IPS-18a (cell line): ENCODE measurements around the gene INPP5B.

Experiments
- H3K27ac ChIP-seq: one replicate; pipeline ENCODE4 v1.5.1; 2013; ENCODE audit warnings: low read length
- H3K27me3 ChIP-seq: one replicate; pipeline ENCODE4 v1.6.1; 2013; ENCODE audit warnings: mild to moderate bottlenecking, low read length; ENCODE audit not compliant: control insufficient read depth, insufficient read depth
- H3K36me3 ChIP-seq: one replicate; pipeline ENCODE4 v1.6.1; 2013; ENCODE audit warnings: low read depth, low read length; ENCODE audit not compliant: control insufficient read depth
- H3K4me1 ChIP-seq: one replicate; pipeline ENCODE4 v1.6.1; 2013; ENCODE audit warnings: low read depth, low read length; ENCODE audit not compliant: control insufficient read depth
- H3K4me3 ChIP-seq: one replicate; pipeline ENCODE4 v1.5.1; 2013; ENCODE audit warnings: low read length
- H3K9ac ChIP-seq: one replicate; pipeline ENCODE4 v1.6.1; 2013; ENCODE audit warnings: mild to moderate bottlenecking, low read length, moderate library complexity
- H3K9me3 ChIP-seq: one replicate; pipeline ENCODE4 v1.6.1; 2013; ENCODE audit warnings: low read depth, low read length; ENCODE audit not compliant: control insufficient read depth

INPP5B gene

DNA sequence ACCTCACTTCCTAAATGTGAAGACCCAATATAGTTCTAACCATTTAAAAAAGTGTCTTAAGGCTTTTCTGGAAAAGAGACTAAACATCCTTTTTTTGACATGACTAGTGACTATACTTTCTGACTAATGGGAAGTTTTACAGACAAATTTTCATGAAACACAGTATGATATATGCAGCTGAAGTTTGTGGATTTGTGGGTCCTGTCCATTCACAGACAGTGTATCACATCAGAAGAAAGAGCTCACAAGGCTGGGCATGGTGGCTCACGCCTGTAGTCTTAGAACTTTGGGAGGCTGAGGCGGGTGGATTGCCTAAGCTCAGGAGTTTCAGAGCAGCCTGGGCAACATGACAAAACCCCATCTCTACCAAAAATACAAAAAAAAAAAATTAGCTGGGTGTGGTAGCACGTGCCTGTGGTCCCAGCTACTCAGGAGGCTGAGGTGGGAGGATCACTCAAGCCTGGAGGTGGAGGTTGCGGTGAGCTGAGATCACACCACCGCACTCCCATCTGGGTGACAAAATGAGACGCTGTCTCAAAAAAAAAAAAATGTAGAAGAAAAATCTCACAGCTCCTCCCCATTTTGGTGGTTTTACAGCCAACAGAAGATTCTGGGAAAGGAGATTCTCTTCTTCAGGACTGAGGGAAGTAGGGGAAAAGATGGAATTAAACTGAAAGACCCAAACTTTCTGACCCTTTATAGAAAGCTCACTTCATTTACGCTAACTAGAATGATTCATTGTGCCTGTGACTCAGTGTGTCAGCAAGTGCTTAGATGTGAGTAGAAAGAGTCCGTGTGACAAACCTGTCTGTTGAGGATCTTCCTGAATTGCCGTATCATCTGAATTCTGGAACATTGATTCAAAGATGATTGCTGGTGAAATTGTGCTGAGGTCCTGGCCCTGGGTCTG is 123.7 kb downstream of the INPP5B start:
- Histone ChIP-seq H3K9ac (no peak overlapping the region), H3K9me3 (no peaks in the 10 kb centered on the region), H3K36me3 (peaks cover 36% of the 10 kb centered on the region), H3K27ac (no peak overlapping the region), H3K4me3 (no peak overlapping the region), H3K4me1 (no peaks in the 10 kb centered on the region), H3K27me3 (no peaks in the 10 kb centered on the region)

DNA sequence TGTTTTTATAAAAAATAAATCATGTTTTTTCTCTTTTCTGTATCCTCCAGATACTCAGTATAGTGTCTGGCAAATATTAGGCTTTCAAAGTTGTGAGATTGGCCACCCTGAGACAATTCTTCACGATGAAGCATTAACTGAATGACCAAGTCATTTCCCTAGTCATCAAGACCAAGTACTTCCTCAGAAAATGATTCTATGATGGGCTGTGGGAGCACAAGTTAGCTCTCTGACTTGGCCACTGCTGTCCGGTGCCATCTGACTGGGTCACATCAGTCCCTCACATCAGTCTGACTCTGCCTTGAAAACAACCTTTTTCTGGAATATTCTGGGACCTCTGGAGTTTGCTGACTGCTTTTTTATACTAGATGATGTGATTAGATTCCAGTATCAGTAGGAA is 125.4 kb downstream of the INPP5B start:
- Histone ChIP-seq H3K9ac (no peak overlapping the region), H3K4me3 (no peak overlapping the region), H3K36me3 (peaks cover 39% of the 10 kb centered on the region), H3K27ac (no peak overlapping the region), H3K4me1 (no peaks in the 10 kb centered on the region), H3K9me3 (no peaks in the 10 kb centered on the region), H3K27me3 (no peaks in the 10 kb centered on the region)

DNA sequence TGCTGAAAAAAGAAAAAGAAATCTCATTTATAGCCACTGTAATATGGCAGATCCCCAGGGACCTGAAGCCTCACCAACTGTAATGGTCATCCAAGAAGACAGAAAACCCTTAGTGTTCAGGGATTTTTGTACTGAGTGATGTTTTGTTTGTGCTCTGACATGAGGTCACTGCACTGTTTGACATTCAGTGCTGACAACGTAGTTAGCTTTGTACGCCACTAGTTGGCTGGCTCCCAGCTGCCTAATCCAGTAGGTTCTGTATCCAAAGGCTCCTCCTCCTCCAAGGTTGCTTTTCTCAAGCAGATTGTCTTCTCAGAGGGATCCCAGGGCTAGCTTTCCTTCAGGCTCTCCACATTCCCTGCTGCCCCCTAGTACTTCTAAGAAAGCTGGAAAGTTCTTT is 129.4 kb downstream of the INPP5B start:
- Histone ChIP-seq H3K9ac (no peak overlapping the region), H3K9me3 (no peaks in the 10 kb centered on the region), H3K36me3 (peaks cover 30% of the 10 kb centered on the region)

DNA sequence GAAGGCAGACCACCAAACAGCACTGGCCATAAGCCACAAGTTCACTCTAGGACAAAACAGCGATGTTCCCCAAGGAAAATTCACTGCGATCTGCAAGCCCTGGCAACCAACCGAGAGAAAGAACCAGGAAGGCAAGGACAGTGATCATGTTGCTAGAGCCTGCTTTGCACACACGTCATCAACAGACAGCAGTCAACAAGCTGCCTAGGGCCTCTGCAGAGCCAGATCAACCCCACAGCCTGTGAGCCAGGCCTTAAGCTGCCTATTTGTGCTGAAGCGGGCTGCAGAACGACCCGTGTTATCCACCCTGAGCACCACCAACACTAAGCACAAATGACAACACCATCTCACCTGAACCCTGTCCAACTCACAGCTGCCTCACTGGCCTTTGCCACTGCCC is 132.6 kb downstream of the INPP5B start:
- H3K9ac ChIP-seq: no peak overlapping the region
- no peak overlapping the region for H3K27ac ChIP-seq
- H3K4me1 ChIP-seq: peaks cover 4% of the 10 kb centered on the region
- H3K9me3 ChIP-seq: no peaks in the 10 kb centered on the region
- peaks cover 9% of the 10 kb centered on the region for H3K36me3 ChIP-seq
- H3K27me3 ChIP-seq: no peaks in the 10 kb centered on the region
- H3K4me3 ChIP-seq: no peak overlapping the region

More for the DNA sequence above, 129.4 kb downstream of the INPP5B start:
- H3K27ac ChIP-seq: no peak overlapping the region
- H3K4me3 ChIP-seq: no peak overlapping the region
- H3K27me3 ChIP-seq: no peaks in the 10 kb centered on the region
- no peaks in the 10 kb centered on the region for H3K4me1 ChIP-seq

DNA sequence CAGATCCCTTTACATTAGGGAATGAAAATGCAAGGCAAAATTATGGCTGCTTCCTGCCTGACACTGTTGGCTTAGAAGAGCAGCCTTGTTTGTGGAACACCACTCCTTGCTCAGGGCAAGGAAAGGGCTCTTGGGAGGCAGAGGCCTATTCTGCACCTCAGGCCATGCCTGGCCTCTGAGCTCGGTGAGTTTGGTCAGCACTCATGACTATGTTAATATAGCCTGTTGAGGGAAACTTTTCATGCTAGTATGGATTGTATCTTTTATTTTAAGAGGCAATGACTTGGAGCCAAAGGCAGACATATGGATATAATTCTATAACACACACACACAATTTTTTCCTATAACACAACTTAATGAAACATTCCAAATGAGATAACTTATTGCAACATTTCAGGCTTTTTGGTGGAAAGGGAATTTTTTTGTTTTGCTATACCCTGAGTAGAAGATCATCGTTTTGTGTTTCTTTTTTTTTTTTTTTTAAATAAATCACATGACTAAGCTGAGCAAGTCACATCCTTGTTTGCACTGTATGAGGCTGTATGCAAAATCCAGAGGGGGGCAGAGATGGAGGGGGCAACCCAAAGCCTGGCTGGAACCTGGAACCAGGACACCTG is 133.2 kb downstream of the INPP5B start:
- no peak overlapping the region for H3K9ac ChIP-seq
- H3K9me3 ChIP-seq: no peaks in the 10 kb centered on the region
- no peaks in the 10 kb centered on the region for H3K27me3 ChIP-seq
- peaks cover 9% of the 10 kb centered on the region for H3K36me3 ChIP-seq
- H3K27ac ChIP-seq: no peak overlapping the region
- H3K4me1 ChIP-seq: peaks cover 6% of the 10 kb centered on the region
- H3K4me3 ChIP-seq: no peak overlapping the region

DNA sequence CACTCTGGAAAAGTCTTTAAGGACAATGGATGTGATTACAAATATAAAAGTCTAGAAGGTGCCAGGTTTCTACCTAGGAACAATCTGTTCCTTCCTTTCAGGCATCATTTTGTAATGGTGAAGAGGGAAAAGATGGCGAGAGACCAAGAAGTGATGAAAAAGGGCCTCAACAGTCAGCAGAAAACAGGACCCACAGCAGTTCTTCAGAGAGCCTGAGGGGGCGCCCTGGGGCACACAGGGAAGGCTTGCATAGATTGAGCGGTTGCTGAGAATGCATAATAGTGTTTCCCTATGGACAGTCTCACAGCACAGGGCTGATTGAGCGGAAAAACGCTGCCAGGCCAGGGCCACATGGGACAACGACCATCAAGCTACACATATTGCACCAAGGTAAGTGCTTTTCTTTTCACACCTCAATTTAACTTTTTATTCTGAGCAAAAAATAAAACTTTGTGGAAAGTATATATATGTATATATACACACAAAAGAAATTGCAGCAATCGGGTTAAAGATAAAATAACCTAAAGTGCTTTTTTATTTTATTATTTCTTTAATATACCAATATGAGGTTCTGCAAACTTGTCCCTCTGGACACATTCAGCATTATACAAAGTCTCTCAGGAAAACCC is 135.7 kb downstream of the INPP5B start:
- Histone ChIP-seq H3K9me3 (no peaks in the 10 kb centered on the region), H3K27me3 (no peaks in the 10 kb centered on the region), H3K27ac (no peak overlapping the region), H3K4me1 (peaks cover 9% of the 10 kb centered on the region), H3K9ac (no peak overlapping the region), H3K4me3 (no peak overlapping the region), H3K36me3 (peaks cover 11% of the 10 kb centered on the region)
